Retinal pigment epithelial cell (primary cell): ENCODE data around the gene STMN3.

Experiments
- DNase-seq: peaks from one replicate; pipeline ENCODE4 v3.0.0-alpha.2; 2010; ENCODE audit warnings: low read depth
- H3K4me3 ChIP-seq: 2 replicates; pipeline ENCODE4 v1.5.1; 2011; ENCODE audit warnings: mild to moderate bottlenecking, low read length, control low read depth, moderate library complexity
- CTCF ChIP-seq: conservative IDR thresholded peaks from 2 replicates; pipeline ENCODE4 v1.5.1; 2011; ENCODE audit warnings: low read depth, low read length, control low read depth, inconsistent platforms

Gene STMN3

GRCh38 chr20:63620991-63621390 is 32.2 kb downstream of the STMN3 start:
- TF ChIP-seq CTCF, result no peak
- DNase-seq, result no peak

GRCh38 chr20:63619505-63619904 is 33.7 kb downstream of the STMN3 start:
- DNase-seq, result no peak
- no peak for TF ChIP-seq CTCF

More at GRCh38 chr20:63620991-63621390, 32.2 kb downstream of the STMN3 start:
- H3K4me3 ChIP-seq, result no peak overlapping the region

GRCh38 chr20:63619086-63619485 is 34.1 kb downstream of the STMN3 start:
- H3K4me3 ChIP-seq, result no peak overlapping the region
- no peak for DNase-seq
- TF ChIP-seq CTCF, result no peak

More at GRCh38 chr20:63619505-63619904, 33.7 kb downstream of the STMN3 start:
- H3K4me3 ChIP-seq, result no peak overlapping the region

- H3K4me3 ChIP-seq, result no peak overlapping the region
- no peak for DNase-seq
- TF ChIP-seq CTCF, result no peak
These were observed 34.8 kb downstream of the STMN3 start for GRCh38 chr20:63618291-63618980.

- H3K4me3 ChIP-seq, result no peak overlapping the region
- DNase-seq, result no peak
- TF ChIP-seq CTCF, result no peak
These were observed 35.4 kb downstream of the STMN3 start for GRCh38 chr20:63617876-63618265.

GRCh38 chr20:63617092-63617875 is 35.9 kb downstream of the STMN3 start:
- H3K4me3 ChIP-seq, result no peak overlapping the region
- no peak for DNase-seq
- no peak for TF ChIP-seq CTCF
